PFSK-1 (cell line): ENCODE data around the gene UBE2Q1.

Source experiments
- POLR2AphosphoS5 ChIP-seq: IDR thresholded peaks from 2 replicates; pipeline ENCODE4 v1.6.1; 2012; ENCODE audit warnings: low read depth, mild to moderate bottlenecking, control low read depth, low read length, moderate library complexity
- TAF1 ChIP-seq: IDR thresholded peaks from 2 replicates; pipeline ENCODE4 v1.6.1; 2012; ENCODE audit warnings: low read length, control low read depth, borderline replicate concordance; ENCODE audit not compliant: insufficient read depth
- TF ChIP-seq, protein P1 (sequence below), 2 experiments: IDR thresholded peaks; 2 replicates each; pipeline versions ENCODE4 v1.6.1 to v1.8.0; 2011 to 2012; ENCODE audit warnings: low read depth in 2 of 2, low read length in 2 of 2, control low read depth in 1 of 2, inconsistent platforms in 1 of 2, mild to moderate bottlenecking in 1 of 2, moderate library complexity in 1 of 2; ENCODE audit not compliant: insufficient read depth in 1 of 2

DNA sequence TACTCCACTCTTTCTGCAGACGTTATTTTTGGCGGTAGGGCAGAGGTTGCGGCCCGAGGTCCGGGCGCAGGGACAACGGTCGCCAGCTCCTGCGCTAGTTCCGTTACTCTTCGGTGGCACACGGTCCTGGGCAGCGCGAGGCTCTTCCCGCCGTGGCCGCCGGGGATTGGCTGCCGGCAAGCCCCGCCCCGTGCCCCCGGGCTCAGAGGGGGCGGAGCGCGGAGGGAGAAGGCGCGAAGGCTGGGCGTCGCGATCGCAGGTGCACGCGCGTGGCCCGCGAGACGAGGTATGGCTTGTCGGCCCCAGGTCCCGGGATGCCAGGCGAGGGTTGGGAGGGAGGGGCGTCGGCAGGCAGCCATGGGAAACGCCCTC is 55.7 kb downstream of the UBE2Q1 start:
- TF ChIP-seq POLR2AphosphoS5, result no peak
- TF ChIP-seq, protein P1, sequence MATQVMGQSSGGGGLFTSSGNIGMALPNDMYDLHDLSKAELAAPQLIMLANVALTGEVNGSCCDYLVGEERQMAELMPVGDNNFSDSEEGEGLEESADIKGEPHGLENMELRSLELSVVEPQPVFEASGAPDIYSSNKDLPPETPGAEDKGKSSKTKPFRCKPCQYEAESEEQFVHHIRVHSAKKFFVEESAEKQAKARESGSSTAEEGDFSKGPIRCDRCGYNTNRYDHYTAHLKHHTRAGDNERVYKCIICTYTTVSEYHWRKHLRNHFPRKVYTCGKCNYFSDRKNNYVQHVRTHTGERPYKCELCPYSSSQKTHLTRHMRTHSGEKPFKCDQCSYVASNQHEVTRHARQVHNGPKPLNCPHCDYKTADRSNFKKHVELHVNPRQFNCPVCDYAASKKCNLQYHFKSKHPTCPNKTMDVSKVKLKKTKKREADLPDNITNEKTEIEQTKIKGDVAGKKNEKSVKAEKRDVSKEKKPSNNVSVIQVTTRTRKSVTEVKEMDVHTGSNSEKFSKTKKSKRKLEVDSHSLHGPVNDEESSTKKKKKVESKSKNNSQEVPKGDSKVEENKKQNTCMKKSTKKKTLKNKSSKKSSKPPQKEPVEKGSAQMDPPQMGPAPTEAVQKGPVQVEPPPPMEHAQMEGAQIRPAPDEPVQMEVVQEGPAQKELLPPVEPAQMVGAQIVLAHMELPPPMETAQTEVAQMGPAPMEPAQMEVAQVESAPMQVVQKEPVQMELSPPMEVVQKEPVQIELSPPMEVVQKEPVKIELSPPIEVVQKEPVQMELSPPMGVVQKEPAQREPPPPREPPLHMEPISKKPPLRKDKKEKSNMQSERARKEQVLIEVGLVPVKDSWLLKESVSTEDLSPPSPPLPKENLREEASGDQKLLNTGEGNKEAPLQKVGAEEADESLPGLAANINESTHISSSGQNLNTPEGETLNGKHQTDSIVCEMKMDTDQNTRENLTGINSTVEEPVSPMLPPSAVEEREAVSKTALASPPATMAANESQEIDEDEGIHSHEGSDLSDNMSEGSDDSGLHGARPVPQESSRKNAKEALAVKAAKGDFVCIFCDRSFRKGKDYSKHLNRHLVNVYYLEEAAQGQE (IDR thresholded peaks at IDR 0.05; ENCODE audit: insufficient read depth in 1 of 2, low read depth in 2 of 2, low read length in 2 of 2), result no peak
- no peak for TF ChIP-seq TAF1
